Hepatic stellate cell (primary cell): ENCODE results near the gene ALG1.
"Not testable (repeated sequence)": the region's sequence is repeated elsewhere in the genome, so short reads cannot be mapped to it uniquely, and the experiment has no call there.

Experiments
- DNase-seq: peaks from one replicate; pipeline ENCODE4 v3.0.0; 2011; ENCODE audit warnings: low spot score

Gene ALG1

DNA sequence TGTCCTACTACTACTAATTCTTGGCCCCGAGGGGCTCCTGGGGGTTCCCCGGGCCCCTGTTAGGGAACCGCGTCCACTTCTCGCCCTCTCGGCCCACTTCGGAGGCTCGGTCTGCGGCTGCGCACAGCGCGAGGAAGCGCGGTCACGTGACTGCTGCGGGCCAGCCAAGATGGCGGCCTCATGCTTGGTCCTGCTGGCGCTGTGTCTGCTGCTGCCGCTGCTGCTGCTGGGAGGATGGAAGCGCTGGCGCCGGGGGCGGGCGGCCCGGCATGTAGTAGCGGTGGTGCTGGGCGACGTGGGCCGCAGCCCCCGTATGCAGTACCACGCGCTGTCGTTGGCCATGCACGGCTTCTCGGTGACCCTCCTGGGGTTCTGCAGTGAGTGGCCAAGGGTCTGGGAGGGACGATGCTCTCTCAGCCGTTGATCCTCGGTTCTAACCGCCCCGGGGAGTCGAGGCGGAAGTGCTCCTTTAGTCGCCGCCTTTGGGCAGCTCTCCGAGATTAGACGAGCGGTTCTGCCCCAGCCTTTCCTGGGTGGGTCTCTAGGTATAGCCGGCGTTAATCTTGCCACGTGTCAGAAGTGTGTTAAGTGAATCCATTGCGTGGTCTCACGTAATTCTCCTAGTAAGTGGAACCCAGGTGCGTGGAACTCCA, at the start of gene ALG1:
Gene ALG1 (plus strand): TSS at position 163 of the 653 bp plus-strand sequence. CDS start 7 bp downstream, at position 170.
- DNase-seq, result peak; percentile 96

GRCh38 chr16:5022521-5022920, 49.1 kb upstream of the ALG1 start:
- DNase-seq, result no peak

- DNase-seq, result no peak
These were observed 47.0 kb upstream of the ALG1 start for GRCh38 chr16:5024632-5025031.

- no peak for DNase-seq
These were observed 46.4 kb upstream of the ALG1 start for GRCh38 chr16:5025171-5025632.

DNA sequence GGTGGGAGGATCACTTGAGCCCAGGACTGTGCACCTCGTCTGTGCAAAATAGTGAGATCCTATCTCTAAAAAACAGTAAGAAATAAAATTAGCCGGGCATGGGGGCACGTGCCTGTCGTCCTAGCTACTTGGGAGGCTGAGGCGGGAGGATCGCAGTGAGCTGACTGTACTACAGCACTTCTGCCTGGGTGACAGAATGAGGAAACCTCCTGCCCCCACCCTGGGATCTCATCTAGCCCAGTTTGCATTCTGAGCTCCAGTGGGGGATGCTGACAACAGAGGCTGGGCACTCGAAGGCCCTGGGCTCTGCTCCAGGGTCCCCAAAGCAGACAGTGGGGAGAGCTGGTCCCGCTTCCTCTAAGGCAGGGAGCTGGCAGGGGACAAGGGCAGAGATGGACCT, 45.0 kb upstream of the ALG1 start:
- DNase-seq, result no peak

DNA sequence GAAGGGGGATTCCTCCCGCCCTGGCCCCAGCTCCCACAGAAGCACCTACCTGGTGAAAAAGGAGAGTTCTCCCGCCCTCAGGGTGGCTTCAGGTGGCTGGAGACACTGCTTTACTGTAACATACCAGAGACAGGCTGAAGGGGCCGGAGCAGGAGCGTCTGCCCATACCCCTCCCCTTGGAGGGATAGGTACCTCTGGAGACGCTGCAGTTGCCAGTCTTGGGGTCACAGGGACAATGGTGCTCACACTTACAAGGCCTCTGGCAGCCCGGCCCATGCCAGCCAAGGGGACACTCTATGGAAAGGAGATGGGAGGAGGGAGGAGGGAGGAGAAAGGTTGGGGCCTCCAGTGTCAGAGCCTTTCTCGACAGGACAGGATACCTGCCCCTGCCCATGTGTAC, 44.6 kb upstream of the ALG1 start:
- no peak for DNase-seq

DNA sequence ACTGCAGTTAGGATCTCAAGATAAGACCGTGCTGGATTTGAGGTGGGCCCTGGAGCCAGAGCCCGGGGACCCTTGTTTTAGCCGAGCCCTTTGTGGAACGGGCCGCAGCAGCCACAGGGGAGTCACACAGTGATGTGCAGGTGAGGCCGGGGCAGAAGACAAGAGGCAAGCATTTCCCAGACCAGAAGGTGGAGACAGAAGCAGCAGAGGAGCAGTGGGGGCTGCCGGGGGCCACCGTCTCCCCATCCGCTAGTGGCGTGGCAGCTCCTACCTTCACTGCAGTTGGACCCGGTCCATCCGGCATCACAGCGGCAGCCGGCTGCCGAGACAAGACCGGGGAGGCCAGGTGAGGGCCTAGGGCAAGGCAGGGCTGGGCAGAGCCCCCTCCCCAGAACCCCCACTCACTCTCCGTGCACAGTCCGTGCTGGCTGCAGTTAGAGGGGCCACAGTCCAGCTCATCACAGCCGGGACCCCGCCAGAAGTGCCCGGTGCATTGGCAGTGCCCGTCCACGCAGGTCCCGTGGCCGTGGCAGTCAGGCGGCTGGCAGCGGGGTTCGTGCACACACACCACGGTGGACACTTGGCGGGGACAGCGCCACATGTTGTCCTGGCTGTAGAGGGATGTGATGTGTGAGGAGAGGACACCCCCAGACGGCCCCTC, 43.9 kb upstream of the ALG1 start:
- DNase-seq, result no peak

DNA sequence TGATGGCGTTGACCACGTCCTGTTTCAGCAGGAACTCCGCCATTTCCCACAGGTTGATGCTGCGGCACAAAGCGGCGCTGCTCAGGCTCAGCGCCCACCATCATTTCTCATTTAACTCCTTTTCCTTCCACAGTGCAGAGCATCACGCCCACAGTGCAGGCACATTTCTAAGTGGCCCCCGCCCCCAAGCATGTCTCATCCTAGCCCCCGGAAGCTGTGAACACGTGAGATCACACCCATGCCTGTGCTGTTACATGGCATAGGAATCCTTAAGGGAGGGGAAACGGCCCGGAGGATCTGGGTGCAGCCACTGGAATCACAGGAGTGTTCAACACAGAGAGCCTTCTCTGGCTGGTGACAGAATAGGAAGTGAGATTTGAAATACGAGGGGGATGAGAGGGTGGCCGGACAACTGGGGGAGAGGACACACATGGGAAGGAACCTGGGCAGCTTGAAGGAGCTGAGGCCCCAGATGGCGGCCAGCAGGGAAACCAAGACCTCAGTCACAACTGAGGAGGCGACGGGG, 42.6 kb upstream of the ALG1 start:
- no peak for DNase-seq

GRCh38 chr16:5030251-5030870, 41.3 kb upstream of the ALG1 start:
- DNase-seq, result no peak

DNA sequence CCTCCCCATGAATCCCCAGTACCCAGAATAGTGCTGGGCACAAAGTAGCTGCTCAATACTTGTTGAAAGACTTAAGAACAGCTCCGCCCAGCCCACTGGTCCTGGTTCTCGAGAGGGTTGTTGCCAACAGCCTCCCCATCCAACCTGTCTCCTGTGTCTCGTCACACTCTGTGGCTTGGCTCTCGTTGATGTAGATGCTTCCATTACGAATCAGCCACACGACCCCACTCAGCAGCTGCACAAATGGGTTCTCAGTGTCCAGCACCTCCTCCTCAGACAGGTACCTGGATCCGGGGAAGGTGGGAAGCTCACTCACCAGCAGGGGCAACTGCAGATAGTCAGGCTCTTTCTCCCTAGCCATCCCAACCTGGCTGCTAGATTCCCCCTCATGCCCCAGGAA, 40.0 kb upstream of the ALG1 start:
- DNase-seq, result no peak

DNA sequence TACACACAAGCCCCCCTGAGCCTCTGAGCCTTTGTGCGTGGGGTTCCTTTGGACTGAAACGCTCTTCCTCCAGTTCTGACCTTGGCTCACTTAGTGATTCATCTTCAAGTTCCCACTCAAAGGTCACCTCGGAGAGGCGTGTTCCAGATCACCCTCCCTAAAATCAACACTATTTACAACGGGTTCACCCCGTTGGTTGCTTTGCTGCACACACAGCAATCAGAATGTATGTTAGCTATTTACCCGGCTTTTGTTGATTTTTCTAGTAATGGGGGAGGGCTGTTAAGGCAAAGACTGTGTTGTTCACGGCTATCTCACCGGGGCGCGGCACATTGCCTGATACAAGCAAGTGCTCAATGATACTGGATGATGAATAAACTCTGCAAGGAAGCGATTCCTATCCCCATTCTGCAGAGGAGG, 38.9 kb upstream of the ALG1 start:
- no peak for DNase-seq

DNA sequence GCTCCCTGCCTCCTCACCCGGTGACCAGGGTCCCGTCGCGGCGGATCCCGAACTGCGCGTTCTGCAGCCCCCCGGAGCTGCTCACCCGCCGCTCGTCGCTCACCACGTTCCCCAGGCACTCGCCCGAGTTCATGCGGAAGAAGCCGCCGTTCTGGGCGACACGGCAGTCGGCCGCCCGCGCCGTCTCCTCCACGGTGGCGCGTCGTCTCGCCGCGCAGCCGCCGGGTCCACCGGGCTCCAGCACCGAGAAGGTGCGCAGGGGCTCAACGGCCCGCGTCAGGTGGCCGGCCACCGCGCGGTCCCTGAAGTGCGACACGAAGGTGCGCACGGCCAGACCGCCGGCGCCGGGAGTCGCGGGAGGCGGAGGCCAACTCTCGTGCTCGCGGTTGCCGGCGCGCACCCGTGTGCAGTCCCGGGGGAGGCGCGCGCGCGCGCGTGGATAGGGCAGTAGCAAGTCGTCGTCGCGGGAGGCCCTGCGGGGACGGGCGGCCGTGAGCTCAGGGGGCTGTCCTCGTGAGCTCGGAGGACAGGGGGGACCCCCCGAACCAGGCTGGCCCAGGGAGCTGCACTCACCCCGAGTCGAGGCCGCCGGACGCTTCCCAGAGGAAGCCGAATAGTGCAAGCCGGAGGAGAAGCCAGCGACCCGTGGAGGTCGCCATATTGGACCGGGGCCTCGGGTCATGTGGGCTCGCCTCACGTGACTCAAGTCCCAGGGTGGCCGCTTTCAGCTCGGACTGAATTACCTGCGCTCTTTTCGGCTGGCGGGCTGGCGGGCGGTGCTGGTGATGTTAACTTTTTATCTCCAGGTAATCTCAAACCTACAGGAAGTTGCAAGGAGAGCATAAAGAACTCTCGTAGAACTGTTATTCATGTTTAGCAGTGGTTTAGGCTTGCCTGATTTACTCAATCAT, 38.1 kb upstream of the ALG1 start, which contains the start of gene NAGPA:
Gene NAGPA (minus strand): TSS at position 680 of the 911 bp plus-strand sequence. CDS start 21 bp downstream, at position 659.
- DNase-seq, result peak; percentile 91

- DNase-seq, result no peak
These were observed 37.5 kb upstream of the ALG1 start for GRCh38 chr16:5034167-5034523.

DNA sequence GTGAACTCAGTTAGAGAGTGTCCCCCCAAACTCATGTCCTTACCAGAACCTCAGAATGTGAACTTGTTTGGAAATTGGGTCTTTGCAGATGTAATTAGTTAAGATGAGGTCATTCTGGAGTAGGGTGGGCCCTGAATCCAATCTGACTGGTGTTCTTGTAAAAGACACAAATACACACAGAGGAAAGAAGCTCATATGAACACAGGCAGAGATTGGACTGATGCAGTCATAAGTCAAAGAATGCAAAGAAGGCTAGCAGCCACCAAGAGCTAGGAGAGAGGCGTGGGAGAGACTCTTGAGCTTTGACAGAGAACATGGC, 35.8 kb upstream of the ALG1 start:
- DNase-seq, result no peak

- peak; percentile 61 for DNase-seq
These were observed 35.2 kb upstream of the ALG1 start for GRCh38 chr16:5036228-5037156.

GRCh38 chr16:5040451-5040850, 31.2 kb upstream of the ALG1 start:
- no peak for DNase-seq

GRCh38 chr16:5041600-5042133, 30.0 kb upstream of the ALG1 start:
- DNase-seq, result peak; percentile 43

DNA sequence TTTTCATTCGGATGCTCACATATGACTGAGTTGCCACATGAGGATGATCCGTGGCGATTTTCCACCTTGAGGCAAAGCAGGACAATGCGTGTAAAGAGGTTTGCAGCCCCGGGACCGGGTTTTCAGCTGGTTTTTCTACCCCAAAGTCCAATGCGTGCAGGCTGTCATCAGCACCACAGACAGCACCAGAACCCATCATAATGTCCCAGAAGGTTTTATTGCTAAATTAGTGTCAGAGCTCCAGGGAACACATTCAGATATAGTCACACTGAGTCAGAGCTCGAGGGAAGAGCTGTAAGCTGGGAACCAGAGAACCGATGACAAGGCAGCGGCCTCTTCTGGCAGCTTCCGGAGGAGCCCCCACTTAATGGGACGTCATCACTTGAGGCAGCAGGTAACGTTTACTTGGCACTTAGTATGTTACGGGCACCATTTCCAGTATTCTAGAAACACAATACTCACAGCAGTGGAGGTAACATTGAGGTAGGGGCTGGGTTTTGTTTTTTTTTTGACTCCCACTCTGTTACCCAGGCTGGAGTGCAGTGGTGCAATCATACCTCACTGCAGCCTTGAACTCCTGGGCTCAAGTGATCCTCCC, 29.0 kb upstream of the ALG1 start:
- DNase-seq, result peak; percentile 37

DNA sequence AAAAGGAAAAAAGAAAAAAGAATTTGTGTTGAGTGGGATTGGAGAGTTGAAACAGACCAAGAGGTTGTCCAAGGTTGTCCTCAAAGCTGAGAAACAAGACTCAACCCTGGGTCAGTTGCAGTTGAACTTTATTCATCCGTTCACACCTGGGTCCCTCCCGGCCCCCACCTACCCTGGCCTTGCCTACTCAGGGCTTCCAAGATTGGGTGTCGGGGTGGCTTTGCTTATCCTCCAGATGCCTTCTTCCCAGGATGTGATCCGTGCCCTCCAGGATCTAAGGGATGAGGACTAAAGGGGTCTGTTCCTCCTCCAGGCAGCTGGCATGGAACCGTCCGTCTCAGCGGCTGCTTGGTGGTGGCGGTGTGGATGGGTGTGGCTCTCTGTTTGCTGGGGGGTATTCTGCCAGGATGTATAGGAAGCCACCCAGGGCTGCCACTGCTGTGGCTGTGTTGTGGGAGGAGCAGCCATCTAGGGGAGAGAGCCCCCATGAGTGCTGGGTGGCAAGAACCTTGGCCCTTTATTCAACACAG, 27.6 kb upstream of the ALG1 start:
- DNase-seq, result no peak

DNA sequence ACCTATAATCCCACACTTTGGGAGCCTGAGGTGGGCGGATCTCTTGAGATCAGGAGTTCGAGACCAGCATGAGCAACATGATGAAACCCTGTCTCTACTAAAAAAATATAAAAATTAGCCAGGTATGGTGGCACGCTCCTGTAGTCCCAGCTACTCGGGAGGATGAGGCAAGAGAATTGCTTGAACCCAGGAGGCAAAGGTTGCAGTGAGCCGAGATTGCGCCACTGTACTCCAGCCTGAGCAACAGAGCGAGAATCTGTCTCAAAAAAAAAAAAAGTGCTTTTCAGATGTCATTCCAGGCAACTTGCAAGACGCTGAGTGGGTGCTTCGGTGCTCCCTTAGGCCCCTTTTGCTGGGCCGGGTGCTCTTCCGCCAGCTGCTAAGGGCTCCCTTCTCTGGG, 27.1 kb upstream of the ALG1 start:
- DNase-seq, result not testable (repeated sequence)
